ENCODE measurements around the gene TYR.
"Not testable (repeated sequence)": the region's sequence is repeated elsewhere in the genome, so short reads cannot be mapped to it uniquely, and the experiment has no call there.

The TYR gene

DNA sequence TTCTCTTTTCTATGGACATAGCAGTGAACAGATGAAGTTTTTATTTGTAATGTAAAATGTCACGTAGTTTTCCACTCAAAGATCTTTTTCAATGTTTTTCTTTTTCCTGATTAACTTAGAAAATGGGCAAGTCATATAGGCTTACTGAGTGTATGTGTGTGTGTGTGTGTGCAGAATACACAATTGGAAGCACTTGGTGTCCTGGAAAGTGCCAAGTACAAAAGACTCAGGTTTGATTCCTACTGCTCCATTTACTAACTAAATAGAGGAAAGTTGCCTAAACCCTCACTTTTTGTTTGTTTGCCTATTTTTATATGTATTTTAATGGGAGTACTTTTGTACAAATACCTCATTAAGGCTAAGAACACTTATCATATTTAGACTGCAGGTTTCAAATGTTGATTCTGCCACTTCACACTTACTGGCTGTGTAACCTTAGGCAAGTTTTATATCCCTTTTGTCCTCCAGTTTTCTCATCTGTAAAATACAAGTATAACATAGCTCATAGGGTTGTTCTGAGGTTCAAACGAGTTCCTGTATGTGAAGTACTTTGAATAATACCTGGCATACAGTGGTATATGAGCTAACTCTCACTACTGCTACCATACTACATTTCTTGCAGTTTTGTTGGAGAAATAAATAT lies 90.1 kb downstream of the TYR start:
- no peak overlapping the region for H3K27ac ChIP-seq
- TF ChIP-seq, protein P1, sequence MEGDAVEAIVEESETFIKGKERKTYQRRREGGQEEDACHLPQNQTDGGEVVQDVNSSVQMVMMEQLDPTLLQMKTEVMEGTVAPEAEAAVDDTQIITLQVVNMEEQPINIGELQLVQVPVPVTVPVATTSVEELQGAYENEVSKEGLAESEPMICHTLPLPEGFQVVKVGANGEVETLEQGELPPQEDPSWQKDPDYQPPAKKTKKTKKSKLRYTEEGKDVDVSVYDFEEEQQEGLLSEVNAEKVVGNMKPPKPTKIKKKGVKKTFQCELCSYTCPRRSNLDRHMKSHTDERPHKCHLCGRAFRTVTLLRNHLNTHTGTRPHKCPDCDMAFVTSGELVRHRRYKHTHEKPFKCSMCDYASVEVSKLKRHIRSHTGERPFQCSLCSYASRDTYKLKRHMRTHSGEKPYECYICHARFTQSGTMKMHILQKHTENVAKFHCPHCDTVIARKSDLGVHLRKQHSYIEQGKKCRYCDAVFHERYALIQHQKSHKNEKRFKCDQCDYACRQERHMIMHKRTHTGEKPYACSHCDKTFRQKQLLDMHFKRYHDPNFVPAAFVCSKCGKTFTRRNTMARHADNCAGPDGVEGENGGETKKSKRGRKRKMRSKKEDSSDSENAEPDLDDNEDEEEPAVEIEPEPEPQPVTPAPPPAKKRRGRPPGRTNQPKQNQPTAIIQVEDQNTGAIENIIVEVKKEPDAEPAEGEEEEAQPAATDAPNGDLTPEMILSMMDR (conservative IDR thresholded peaks at IDR 0.05), result no peak
- TF ChIP-seq ZFX (IDR thresholded peaks at IDR 0.05), result no peak

DNA sequence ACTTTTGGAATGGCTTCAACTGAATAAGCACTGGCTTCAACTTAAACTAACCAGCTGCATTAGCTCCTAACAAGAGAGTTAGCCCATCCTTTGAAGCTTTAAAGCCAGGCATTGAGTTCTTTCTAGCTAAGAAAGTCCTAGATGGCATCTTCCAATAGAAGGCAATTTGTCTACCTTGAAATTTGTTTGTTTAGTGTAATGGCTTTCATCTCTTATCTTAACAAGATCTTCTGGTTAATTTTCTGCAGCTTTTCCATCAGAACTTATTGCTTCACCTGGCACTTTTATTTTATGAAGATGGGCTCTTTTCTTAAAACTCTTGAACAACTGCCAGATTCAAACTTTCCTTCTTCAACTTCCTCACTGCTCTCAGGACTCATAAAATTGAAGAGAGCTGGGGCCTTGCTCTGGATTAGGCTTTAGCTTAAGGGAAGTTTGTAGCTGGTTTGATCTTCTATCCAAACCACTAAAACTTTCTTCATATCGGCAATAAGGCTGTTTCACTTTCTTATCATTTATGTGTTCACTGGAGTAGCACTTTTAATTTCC lies 94.9 kb downstream of the TYR start:
- not testable (repeated sequence) for H3K27ac ChIP-seq

DNA sequence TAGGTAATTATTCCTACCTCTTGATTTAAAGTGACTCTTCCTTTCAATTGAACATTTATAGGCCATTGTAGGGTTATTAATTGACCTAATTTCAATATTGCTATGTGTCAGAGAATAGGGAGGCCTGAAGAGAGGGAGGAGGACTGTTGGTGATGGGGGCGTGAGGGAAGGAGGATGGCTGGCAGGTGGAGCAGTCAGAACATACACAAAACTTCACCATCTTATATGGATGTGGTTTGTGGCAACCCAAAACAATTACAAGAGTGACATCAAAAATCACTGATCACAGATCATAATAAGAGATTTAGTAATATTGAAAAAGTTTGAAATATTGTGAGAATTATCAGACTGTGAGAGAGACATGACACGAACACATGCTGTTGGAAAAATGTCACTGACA lies 95.5 kb downstream of the TYR start:
- not testable (repeated sequence) for H3K27ac ChIP-seq

DNA sequence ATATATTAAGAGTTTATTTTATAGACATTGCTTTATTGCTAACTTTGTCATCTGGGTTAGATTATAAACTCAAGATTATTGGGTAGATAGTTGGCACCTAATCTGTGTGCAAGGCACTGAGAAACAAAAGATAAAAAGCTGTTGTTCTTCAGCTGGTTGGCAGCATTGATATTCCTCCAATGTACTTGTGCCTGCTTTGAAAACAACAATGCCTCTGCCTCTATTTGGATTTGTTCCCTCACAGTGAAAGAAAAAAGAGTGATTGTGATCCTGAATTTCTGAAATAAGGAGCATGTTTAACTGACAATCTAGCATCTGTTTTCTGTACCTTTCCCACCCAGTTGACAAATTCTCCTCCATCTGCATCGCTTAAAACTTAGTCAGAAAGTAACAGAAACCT lies 98.3 kb downstream of the TYR start:
- TF ChIP-seq, protein P1 (conservative IDR thresholded peaks at IDR 0.05), result no peak
- no peak for TF ChIP-seq ZFX (IDR thresholded peaks at IDR 0.05)
- no peak overlapping the region for H3K27ac ChIP-seq

DNA sequence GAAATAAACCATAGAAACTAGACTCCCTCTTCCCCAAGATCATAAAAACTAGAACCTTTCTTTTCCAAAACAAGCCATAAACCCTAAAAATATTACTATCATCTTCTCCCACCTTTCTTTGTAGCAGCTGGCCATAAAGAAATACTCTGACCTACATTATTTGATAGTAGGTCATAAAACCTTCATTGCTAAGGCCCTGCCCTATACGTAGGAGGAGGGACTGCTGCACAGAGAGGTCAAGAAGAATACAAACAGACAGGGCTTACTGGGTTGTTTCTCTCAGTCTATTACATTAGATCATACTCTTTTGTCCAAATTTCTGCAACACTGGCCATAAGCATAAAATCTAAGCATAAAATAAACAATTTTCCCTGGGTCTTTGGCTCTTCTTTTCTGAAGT lies 101.5 kb downstream of the TYR start:
- no peak for TF ChIP-seq ZFX (IDR thresholded peaks at IDR 0.05)
- TF ChIP-seq, protein P1 (conservative IDR thresholded peaks at IDR 0.05), result no peak
- no peak overlapping the region for H3K27ac ChIP-seq

DNA sequence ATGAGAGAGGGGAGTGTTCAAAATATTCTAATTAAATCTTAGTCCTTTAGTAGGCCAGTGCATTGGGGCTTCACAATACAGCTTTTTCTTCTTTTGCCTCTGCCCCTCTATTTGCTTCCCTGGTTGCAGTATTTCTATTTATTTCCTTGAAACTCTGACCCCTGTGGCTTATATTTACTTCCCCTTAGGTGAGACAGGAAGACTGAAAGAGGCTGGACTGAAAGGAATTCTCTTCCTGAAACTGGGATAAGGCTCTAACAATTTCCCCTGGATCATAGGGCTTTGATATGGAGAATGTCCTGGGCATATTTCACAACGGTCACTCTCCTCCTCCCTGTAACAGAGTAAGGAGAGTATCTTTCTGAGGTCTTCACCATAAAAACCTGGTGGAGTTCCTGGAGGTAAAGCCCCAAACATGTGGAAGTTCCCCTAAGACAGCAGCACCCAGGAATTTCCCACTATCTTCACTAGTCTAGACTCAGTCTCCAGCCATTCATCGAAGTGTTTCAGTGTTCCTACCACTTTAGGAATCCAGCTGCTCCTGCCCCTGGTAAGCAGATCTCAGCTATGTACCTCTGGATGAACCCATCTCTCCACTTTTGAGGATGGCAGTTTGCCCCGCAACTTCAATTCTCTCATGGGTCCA lies 103.5 kb downstream of the TYR start:
- not testable (repeated sequence) for H3K27ac ChIP-seq

DNA sequence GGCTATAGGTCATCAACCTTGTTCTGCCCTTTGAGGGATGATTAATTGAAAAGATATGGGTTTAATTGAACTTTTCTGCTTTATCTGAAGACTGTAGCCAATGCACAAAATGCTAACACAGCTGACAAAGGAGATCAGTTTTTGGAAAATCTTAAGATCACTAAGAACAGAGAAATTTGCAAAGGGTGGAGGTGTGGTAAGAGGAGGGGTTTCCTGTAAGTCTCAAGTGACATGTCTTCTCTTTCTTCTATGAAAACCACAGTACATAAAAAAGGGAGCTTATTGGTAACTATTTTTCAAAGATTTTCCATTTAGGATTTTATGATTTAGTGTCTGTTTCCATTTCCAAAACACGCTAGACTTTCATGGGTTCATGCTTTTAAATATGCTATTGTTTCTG lies 108.9 kb downstream of the TYR start:
- not testable (repeated sequence) for H3K27ac ChIP-seq

DNA sequence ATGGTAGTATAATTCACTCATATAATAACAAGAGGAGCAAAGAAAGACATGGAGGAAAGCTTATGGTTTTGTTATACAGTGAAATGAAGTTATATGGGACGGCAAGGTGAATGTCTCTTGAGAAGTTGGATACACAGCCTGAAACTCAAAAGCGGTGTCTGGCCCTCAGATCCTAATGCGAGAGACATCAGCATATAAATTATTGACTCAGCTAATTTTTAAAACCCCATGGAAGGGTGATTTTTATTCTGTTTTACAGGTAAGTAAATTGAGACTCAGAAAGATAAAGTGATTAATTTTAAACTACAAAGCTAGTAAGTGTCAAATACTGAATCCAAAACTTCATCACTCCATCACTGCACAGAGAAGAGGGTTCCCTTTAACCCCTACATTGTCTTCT lies 110.3 kb downstream of the TYR start:
- not testable (repeated sequence) for H3K27ac ChIP-seq

DNA sequence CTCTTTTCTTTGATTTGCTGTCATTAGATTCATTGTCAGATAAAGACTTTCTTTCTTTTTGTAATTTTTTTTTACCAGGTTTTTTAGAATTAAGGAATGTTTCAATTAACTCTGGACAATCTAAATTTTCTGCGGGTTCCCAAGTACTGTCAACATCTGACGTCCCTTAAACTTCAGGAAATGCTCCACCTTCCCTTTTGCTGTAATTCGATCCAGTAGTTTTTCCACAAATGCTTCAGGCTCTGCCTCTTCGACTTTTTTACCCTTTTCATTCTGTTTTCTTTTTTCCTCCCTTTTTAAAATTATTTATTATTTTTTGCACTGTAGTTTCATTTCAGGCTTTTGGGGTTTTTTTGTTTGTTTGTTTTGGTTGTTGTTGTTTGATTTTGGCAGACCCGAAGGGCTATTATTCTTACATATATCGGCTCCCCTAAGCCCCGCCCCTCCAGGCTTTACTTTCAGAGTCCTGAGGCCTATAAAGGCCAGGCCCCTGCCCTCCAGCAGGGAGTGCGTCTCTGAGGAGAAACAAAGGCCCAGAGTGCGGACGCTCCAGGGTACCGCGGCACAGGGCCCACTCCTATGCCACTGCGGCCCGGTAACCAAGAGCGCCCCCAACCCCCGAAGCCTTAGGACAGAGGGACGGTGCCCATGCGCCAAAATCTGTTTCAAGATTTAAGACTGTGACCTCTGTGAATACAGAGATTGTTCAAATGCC lies 116.4 kb downstream of the TYR start:
- no peak overlapping the region for H3K27ac ChIP-seq

DNA sequence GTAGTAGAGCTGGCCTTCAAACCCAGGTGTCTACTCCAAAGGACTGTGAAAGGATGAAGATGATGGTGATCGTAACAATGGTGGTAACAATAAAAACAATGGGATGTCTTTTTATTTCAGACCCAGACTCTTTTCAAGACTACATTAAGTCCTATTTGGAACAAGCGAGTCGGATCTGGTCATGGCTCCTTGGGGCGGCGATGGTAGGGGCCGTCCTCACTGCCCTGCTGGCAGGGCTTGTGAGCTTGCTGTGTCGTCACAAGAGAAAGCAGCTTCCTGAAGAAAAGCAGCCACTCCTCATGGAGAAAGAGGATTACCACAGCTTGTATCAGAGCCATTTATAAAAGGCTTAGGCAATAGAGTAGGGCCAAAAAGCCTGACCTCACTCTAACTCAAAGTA lies 117.3 kb downstream of the TYR start:
- not testable (repeated sequence) for H3K27ac ChIP-seq

More for the DNA sequence above, 116.4 kb downstream of the TYR start:
- no peak for TF ChIP-seq ZFX (IDR thresholded peaks at IDR 0.05)
- TF ChIP-seq, protein P1 (conservative IDR thresholded peaks at IDR 0.05), result no peak

DNA sequence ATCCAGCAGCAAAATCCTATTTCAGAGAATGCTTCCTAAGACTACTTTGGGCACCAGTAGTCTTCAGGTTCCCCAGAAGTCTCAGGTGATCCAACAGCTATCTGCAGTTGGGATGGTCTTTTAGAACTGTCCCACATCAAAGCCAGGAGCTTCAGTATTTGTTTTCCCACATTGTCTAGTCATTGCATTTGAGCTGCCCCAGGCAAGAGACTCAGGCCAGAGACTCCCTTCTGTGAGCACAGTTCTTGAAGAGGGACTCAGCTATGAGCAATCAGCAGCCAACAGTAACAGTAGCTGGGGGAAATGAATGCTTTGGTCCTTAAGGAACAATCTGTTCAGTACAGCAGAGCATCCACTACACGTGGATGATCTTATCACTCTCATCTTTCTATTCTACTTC lies 125.4 kb downstream of the TYR start:
- H3K27ac ChIP-seq, result not testable (repeated sequence)

DNA sequence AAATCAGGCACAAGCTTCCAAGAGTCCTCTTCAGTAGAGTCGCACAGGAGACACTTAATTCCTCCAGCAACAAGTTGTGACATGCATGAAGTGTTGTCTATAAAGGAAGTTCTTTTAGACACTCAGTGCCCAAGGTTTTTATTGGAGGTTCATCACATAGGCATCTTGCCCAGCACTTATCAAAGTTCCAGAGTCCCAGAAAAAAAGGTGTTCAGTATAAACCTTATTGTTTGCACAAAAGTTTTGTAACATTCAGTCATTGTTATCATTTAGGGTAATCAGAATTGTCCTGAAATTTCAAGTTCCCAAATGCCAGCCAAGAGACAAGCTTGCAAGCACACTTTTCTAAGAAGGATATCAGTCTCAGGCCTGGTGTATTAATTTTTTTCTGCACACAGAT lies 130.6 kb downstream of the TYR start:
- not testable (repeated sequence) for H3K27ac ChIP-seq

DNA sequence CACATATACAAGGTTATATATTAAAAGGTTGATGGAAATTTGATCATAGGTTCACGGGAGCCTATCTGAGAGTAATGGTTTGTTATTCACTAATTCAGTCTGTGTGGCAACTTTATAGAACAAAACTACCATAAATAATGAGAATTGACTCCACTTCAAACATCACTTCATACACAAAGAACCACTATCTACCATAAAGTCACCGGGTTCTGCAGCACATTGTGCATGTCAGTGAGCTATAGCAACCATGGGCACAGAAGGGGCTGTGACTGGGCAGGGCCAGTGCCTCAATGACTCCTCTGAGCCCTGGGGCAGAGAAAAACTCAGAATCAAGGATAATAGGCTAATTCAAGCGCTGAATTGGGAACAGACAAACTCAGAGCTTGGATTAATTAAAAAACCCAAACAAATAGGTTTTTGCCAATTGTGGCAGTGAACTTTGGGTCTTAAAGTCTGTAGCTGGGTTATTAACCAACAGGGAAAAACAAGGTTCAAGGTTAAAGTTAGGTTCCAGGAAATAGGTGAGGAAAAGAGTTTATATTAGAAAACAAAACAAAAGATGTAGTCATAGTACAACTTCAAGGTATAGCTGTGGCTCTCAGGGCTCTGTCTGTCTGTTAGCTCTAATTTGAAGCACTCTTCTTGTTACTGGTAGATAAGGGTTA lies 131.8 kb downstream of the TYR start:
- not testable (repeated sequence) for H3K27ac ChIP-seq

DNA sequence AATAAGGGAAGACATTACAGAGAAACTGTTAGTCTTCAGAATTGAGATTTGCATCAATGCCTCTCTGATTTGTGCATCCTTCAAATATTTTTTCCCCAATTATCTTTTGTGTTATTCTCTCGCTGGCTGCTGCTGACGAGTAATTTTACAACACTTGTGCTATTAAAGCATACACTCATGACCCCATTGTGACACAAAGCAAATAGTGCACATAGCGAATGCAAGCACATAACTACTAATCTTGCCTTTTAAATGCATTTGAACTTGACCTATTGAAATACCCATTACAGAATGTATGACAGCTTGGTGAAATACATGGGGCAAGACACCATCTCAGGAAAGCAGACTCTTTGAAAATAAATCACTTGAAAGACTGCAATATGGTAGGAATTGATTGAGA lies 132.9 kb downstream of the TYR start:
- not testable (repeated sequence) for H3K27ac ChIP-seq

Measured in C4-2B (cell line).